ENCODE results near the gene ATP10A. TPM values are rescaled to one million over a fixed set of nuclear protein-coding genes. Genes with fewer than 3 reads are reported as not detected.

The ATP10A gene
- total RNA-seq (2022): 2.6 and 3.0 TPM in 2 replicates
- percentile 39 among the genes with signal in this experiment for Bru-seq, nascent RNA
- percentile 36 among the genes with signal in this experiment for BruChase-seq, experiment 1, labeled RNA remaining after a 6-hour chase
- BruChase-seq, experiment 2, labeled RNA remaining after a 2-hour chase: percentile 34 among the genes with signal in this experiment
- long read RNA-seq, full-length matches to known transcripts: 1 of 5 reads
- long read RNA-seq, partial matches to known transcripts: 1 of 5 reads
- long read RNA-seq, other reads (novel, unspliced or antisense): 3 of 5 reads

- H3K9me3 Mint-ChIP-seq (ENCODE audit: low read depth, unreplicated experiment): no peaks in the 10 kb centered on the region
- no peaks in the 10 kb centered on the region for H3K27me3 Mint-ChIP-seq (ENCODE audit: unreplicated experiment)
- BruUV-seq (replicated peaks): no TSS peak
- intact Hi-C loops (cut with micrococcal nuclease; ENCODE audit: unreplicated experiment): no loop called here
- H3K4me1 Mint-ChIP-seq (ENCODE audit: low read depth, unreplicated experiment): no peaks in the 10 kb centered on the region
- CTCF ChIA-PET: no interaction called here
- H3K36me3 Mint-ChIP-seq (ENCODE audit: insufficient read depth, unreplicated experiment): no peaks in the 10 kb centered on the region
- TF ChIP-seq CTCF (IDR thresholded peaks at IDR 0.05; ENCODE audit: unreplicated experiment): no peak
- no peak within 1 kb of the TSS for H3K27ac Mint-ChIP-seq (ENCODE audit: unreplicated experiment)
- DNase-seq: no peak
- peak within 1 kb of the TSS; percentile 45 for H3K4me3 Mint-ChIP-seq (ENCODE audit: low read depth, unreplicated experiment)
Measured at GRCh38 chr15:25863111-25863967, at the start of gene ATP10A. ATP10A (minus strand) TSS chr15:25863327; CDS start chr15:25863096, 231 bp downstream.

- no peak overlapping the region for H3K27ac Mint-ChIP-seq (ENCODE audit: unreplicated experiment)
- BruUV-seq (replicated peaks): no TSS peak
- CTCF ChIA-PET: no interaction called here
- DNase-seq: no peak
- H3K4me3 Mint-ChIP-seq (ENCODE audit: low read depth, unreplicated experiment): no peak overlapping the region
- no peaks in the 10 kb centered on the region for H3K9me3 Mint-ChIP-seq (ENCODE audit: low read depth, unreplicated experiment)
- H3K36me3 Mint-ChIP-seq (ENCODE audit: insufficient read depth, unreplicated experiment): no peaks in the 10 kb centered on the region
- TF ChIP-seq CTCF (IDR thresholded peaks at IDR 0.05; ENCODE audit: unreplicated experiment): no peak
- intact Hi-C loops (cut with micrococcal nuclease; ENCODE audit: unreplicated experiment): no loop called here
- H3K27me3 Mint-ChIP-seq (ENCODE audit: unreplicated experiment): no peaks in the 10 kb centered on the region
- no peaks in the 10 kb centered on the region for H3K4me1 Mint-ChIP-seq (ENCODE audit: low read depth, unreplicated experiment)
Measured at GRCh38 chr15:25912035-25912434, 48.9 kb upstream of the ATP10A start.

GRCh38 chr15:25910832-25911231 is 47.7 kb upstream of the ATP10A start:
- DNase-seq: no peak
- CTCF ChIA-PET: no interaction called here
- no TSS peak for BruUV-seq (replicated peaks)
- no peak overlapping the region for H3K27ac Mint-ChIP-seq (ENCODE audit: unreplicated experiment)
- H3K27me3 Mint-ChIP-seq (ENCODE audit: unreplicated experiment): no peaks in the 10 kb centered on the region
- no peak overlapping the region for H3K4me3 Mint-ChIP-seq (ENCODE audit: low read depth, unreplicated experiment)
- H3K9me3 Mint-ChIP-seq (ENCODE audit: low read depth, unreplicated experiment): no peaks in the 10 kb centered on the region
- intact Hi-C loops (cut with micrococcal nuclease; ENCODE audit: unreplicated experiment): no loop called here
- no peak for TF ChIP-seq CTCF (IDR thresholded peaks at IDR 0.05; ENCODE audit: unreplicated experiment)
- H3K4me1 Mint-ChIP-seq (ENCODE audit: low read depth, unreplicated experiment): no peaks in the 10 kb centered on the region
- no peaks in the 10 kb centered on the region for H3K36me3 Mint-ChIP-seq (ENCODE audit: insufficient read depth, unreplicated experiment)

- Mint-ChIP-seq H3K4me3 (ENCODE audit: low read depth, unreplicated experiment) (no peak overlapping the region), H3K27ac (ENCODE audit: unreplicated experiment) (no peak overlapping the region), H3K27me3 (ENCODE audit: unreplicated experiment) (no peaks in the 10 kb centered on the region), H3K36me3 (ENCODE audit: insufficient read depth, unreplicated experiment) (no peaks in the 10 kb centered on the region), H3K9me3 (ENCODE audit: low read depth, unreplicated experiment) (no peaks in the 10 kb centered on the region), H3K4me1 (ENCODE audit: low read depth, unreplicated experiment) (no peaks in the 10 kb centered on the region)
- no peak for TF ChIP-seq CTCF (IDR thresholded peaks at IDR 0.05; ENCODE audit: unreplicated experiment)
- no peak for DNase-seq
- intact Hi-C loops (cut with micrococcal nuclease; ENCODE audit: unreplicated experiment): no loop called here
- CTCF ChIA-PET: no interaction called here
- BruUV-seq (replicated peaks): no TSS peak
Measured at GRCh38 chr15:25909806-25910205, 46.7 kb upstream of the ATP10A start.

Measured in Calu3 (cell line).